Inflammatory macrophage (primary cell): Measurements from ENCODE around the gene CCDC61.
A peak's percentile ranks its signal among the peaks of the same experiment; 100 is the strongest.

ENCODE experiments used
- DNase-seq, 2 donors: peaks; one replicate each; pipeline ENCODE4 v3.0.0-alpha.2; 2020 to 2022

CCDC61 gene

GRCh38 chr19:45973553-45974338 is 21.5 kb upstream of the CCDC61 start, which contains the start of gene NOVA2:
Gene NOVA2 (minus strand): TSS chr19:45973865. CDS start chr19:45973351, 514 bp downstream.
- peak in 1 of 2 donors; percentile 24 for DNase-seq

DNA sequence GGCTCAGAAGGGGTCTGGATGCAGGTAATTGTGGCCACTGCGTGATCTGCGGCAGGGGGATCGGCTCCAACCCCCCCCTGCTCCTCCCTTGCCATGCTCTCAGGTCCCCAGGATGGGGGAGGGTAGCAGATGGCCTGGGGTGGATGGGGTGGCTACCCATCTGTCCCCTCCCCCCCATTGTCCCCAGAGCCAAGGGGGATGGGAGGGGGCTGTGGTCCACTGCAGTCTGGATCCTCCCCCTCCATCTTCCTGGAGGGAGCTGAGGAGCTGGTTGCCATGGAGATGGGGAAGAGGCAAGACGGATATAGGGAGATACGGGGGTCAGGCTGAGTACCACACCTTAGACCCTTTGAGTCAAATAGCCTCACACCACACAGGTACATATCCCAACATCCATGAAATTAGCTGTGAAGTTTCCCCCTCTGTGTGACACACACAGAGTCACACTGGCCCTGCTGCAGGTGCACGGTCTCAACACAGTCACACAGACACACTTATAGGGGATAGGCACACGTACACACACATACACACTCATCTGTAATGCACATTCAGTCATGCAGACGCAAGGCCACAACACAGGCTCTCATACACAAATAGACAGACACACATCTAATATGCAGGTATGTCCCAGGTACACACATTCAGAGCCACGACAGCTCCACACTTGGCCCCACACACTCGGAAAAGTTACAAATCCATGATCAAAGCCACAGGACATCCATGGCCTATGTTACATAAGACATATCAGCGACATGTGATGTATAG is 19.8 kb upstream of the CCDC61 start:
- DNase-seq = no peak

- no peak for DNase-seq
These were observed 19.1 kb upstream of the CCDC61 start for GRCh38 chr19:45976178-45976577.

GRCh38 chr19:45978156-45978555 is 17.1 kb upstream of the CCDC61 start:
- DNase-seq = no peak

- no peak for DNase-seq
These were observed 13.9 kb upstream of the CCDC61 start for GRCh38 chr19:45981350-45981749.

DNA sequence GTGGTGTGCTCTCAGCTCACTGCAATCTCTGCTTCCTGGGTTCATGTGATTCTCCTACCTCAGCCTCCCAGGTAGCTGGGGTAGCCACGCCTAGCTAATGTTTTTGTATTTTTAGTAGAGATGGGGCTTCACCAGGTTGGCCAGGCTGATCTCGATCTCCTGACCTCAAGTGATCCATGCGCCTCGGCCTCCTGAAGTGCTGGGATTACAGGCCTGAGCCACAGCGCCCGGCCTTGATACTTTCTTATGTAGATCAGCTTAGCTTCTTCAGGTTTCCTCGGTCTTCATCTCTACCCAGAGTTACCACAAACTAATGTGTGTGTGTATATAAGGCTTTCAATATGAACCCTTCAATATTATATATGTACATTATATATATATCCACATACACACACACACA is 9.9 kb upstream of the CCDC61 start:
- no peak for DNase-seq

DNA sequence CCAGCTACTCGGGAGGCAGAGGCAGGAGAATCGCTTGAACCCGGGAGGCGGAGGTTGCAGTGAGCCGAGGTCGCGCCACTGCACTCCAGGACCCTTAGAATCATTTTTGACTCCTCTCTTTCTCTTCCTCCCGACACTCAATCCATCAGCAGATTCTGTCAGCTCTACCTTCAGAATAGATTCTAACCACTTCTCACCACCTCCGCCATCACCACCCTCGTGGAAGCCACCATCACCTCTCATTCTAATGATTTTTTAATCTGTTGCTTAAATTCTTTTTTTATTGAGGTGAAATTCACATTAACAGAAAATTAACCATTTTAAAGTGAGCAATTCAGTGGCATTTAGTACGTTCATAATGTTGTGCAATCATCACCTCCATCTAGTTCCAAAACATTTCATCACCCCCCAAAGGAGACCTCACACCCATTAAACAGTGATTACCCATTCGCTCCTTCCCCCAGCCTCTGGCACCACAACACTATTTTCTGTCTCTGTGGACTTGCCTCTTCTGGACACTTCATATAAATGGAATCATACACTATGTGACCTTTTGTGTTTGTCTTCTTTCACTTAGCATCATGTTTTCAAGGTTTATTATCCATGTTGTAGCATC is 5.0 kb upstream of the CCDC61 start:
- DNase-seq = no peak

DNA sequence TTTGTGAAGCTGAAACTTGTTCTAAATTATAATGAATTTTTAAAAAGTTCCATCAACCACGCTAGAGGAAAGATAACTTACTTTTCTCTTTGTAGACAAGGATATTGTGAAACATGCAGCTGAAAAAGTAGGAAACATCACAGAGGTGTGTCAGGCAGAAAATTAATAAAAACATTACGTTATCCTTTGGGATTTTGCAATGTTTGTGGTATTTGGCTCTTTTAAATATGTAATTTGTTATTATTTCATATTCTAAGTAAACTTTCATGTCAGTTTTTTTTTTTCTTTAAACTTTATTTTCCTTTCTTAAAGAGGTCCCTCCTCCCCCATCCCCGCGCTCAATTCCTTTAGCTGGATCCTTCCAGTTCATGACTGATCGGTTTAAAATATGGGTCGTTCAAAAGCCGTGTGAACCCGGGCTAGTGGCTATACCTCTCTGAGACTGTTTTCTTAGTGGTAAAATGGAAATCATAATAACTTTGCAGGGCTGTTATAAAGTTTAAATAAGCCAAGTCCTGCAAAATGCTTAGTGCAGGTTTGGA is 740 bp upstream of the CCDC61 start:
- no peak for DNase-seq

- no peak for DNase-seq
These were observed 583 bp downstream of the CCDC61 start for GRCh38 chr19:45995715-45996385.

DNA sequence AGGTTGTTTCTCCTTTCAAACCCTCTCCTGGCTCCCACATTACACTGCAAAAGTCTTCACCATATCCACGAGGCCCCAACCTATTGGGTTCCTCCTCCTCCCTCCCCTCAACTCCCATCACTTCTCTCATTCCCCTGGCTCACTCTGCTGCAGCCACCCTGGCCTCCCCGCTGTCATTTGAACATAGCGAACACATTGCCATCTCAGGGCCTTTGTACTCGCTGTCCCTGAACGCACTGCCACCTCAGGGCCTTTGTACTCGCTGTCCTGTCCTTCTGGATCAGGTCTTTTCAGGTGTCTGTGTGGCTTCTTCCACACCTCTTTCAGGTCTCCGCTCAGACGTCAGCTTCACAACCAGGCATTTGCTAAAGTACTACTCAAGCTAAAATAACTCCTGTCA is 1.7 kb downstream of the CCDC61 start:
- DNase-seq = no peak

- DNase-seq = no peak
These were observed 3.6 kb downstream of the CCDC61 start for GRCh38 chr19:45998834-45999233.

- DNase-seq = peak; percentile 27 to 47
These were observed 4.4 kb downstream of the CCDC61 start for GRCh38 chr19:45999653-46000121.

- DNase-seq = no peak
These were observed 5.4 kb downstream of the CCDC61 start for GRCh38 chr19:46000491-46001246.

DNA sequence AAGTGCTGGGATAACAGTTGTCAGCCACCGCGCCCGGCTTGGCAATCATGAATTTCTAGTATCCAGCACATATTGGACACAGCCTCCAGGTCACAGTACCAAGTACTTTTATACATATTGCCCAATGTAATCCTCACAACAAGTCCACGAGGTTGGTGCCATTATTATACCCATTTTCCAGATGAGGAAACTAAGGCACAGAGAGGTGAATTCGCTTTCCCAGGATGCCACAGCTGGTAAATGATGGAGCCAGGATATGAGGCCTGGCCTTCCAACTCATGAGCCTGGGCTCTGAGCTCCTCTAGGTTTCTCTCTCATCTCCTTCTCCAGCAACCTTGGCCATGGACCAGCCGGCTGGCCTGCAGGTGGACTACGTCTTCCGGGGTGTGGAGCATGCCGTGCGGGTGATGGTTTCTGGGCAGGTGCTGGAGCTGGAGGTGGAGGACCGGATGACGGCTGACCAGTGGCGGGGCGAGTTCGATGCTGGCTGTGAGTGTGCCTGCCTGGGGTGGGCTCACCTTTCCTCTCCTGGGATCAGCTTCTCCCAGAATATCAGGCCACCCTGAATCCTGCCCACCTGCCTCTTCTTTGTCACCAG is 7.5 kb downstream of the CCDC61 start:
- no peak for DNase-seq

- no peak for DNase-seq
These were observed 11.1 kb downstream of the CCDC61 start for GRCh38 chr19:46006411-46006810.

DNA sequence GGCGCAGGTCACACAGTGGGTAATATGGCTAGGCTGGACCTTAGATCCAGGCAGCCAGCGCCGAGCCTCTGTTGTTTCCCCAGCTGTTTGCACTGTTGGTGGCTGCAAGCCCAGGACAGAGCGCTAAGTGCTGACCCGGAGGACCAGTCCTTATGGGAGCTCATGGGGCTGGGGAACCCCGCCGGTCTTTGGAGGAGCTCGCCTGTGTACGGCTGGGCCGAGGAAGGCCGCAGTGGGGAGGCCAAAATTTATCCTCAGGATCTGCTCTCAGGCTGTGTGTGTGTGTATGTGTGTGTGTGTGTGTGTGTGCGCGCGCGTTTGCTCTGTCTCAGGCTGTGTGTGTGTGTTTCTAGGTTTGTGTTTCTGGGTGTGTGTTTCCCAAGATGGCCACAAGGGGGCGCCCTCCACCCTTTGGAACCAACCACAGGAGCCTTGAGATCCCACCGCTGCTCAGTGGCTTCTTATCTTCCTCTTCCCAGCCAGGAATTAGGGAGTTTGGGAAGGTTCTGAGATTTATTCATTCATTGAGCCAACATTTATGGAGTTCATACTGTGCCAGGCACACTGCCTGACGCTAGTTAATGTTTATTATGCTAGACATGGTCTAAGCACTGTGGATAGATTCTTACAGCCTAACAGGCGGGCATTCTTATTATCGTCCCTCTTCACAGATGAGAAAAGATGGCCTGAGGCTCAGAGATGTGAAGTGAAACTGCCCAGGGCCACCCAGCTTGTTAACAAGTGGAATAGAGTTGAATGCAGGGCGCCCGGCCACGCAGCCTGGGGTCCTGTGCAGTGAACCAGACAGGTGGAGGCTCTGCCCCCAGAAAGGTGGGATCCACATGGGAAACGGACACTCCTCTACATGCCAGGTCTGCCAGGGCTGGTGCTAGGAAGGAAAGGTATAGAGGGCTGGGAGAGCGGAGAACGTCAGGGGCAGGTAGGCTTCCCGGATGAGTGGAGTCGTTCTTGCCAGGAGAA is 14.6 kb downstream of the CCDC61 start:
- DNase-seq = peak; percentile 49 to 70

DNA sequence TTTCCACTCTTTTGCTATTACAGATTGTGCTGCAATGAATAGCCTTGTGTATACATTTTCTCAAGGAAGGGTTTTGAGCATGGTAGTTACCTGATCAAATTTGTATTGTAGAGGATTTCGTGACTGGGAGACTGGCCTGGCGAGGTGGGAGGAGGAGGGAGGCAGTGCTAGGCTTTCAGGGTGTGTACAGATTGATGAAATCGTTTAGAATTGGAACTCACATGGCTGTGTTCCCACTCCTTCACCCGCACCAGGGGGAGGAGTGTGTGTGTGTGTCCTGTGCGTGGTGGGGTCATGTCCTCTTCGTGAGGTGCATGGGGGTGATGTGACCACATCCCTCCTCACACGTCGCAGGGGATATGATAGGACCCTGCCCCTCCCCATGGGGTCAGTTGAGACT is 19.3 kb downstream of the CCDC61 start:
- DNase-seq = no peak

GRCh38 chr19:46014941-46015686 is 19.8 kb downstream of the CCDC61 start:
- peak; percentile 26 to 48 for DNase-seq
